ENCODE measurements around the gene CARD10. TPM values are rescaled to one million over a fixed set of nuclear protein-coding genes. Genes with fewer than 3 reads are reported as not detected.

The CARD10 gene
- total RNA-seq, 1 experiment from 2014 or later: 17.7 TPM

- Histone ChIP-seq H2AFZ (ENCODE audit: low read length) (no peak overlapping the region), H3K4me2 (ENCODE audit: insufficient read depth, insufficient read length, low read length) (peak overlapping the region; percentile 35), H2AK5ac (ENCODE audit: insufficient read length, low read length) (no peak overlapping the region), H3K14ac (ENCODE audit: insufficient read depth, low read length) (peak overlapping the region; percentile 40; the same call in 1 of the 2 replicates), H3K9me3 (ENCODE audit: control insufficient read depth, low read depth, low read length) (no peaks in the 10 kb centered on the region), H3K27ac (ENCODE audit: insufficient read length, low read depth, low read length) (no peak overlapping the region), H3K56ac (ENCODE audit: insufficient read length, low read depth, low read length) (no peak overlapping the region), H4K5ac (ENCODE audit: insufficient read length, low read depth, low read length) (no peak overlapping the region), H2BK5ac (ENCODE audit: insufficient read length, low read length) (no peak overlapping the region), H4K91ac (ENCODE audit: insufficient read length, low read depth, low read length) (no peak overlapping the region), H3K18ac (ENCODE audit: insufficient read length, low read depth, low read length) (peak overlapping the region; percentile 55), H4K20me1 (ENCODE audit: control insufficient read depth, insufficient read depth, insufficient read length) (no peaks in the 10 kb centered on the region), H3K79me2 (ENCODE audit: insufficient read depth, low read length) (no peaks in the 10 kb centered on the region), H3K4ac (ENCODE audit: low read depth, low read length) (no peak overlapping the region), H3K27me3 (ENCODE audit: insufficient read depth, low read length) (no peaks in the 10 kb centered on the region), H3K9ac (ENCODE audit: extremely low read depth, insufficient read length, low read length) (no peak overlapping the region), H3K79me1 (ENCODE audit: insufficient read depth, low read depth, low read length, poor library complexity, severe bottlenecking) (no peaks in the 10 kb centered on the region), H3K4me1 (ENCODE audit: insufficient read depth, low read length) (peaks cover 2% of the 10 kb centered on the region; the same call in 1 of the 2 replicates), H2BK15ac (ENCODE audit: low read depth, low read length) (no peak overlapping the region), H2BK12ac (ENCODE audit: insufficient read length, low read depth, low read length) (no peak overlapping the region), H3T11ph (ENCODE audit: low read length) (no peak overlapping the region), H2BK120ac (ENCODE audit: low read depth, low read length, poor library complexity, severe bottlenecking) (no peak overlapping the region), H2BK20ac (ENCODE audit: low read depth, low read length, poor library complexity, severe bottlenecking) (no peak overlapping the region), H3K23me2 (ENCODE audit: insufficient read length, low read depth, low read length, poor library complexity, severe bottlenecking) (peaks cover 4% of the 10 kb centered on the region), H4K8ac (replicated peaks; ENCODE audit: insufficient read length, low read depth, low read length) (no peak overlapping the region), H3K23ac (ENCODE audit: insufficient read length, low read depth, low read length) (no peak overlapping the region)
- DNase-seq: peak; percentile 91
- H3K4me3 Mint-ChIP-seq: peak overlapping the region; percentile 14 to 48; a peak in 3 of 5 replicates
- no CpG with 5 or more reads among the region's 11 CpGs for WGBS (ENCODE audit: extremely low coverage, insufficient read length, low lambda C conversion rate)
- no peak overlapping the region for H3K27ac Mint-ChIP-seq
- no peaks in the 10 kb centered on the region for H3K36me3 Mint-ChIP-seq (ENCODE audit: insufficient read depth in 1 of 3, low read depth in 3 of 3)
- H3K4me1 Mint-ChIP-seq: peaks cover 26 to 44% of the 10 kb centered on the region in 2 experiments
- peaks cover 6% of the 10 kb centered on the region; the same call in 1 of the 2 replicates for H3K27me3 Mint-ChIP-seq (ENCODE audit: low read depth)
- peak; percentile 87 for TF ChIP-seq CTCF (conservative IDR thresholded peaks at IDR 0.05)
- H3K9me3 Mint-ChIP-seq: no peaks in the 10 kb centered on the region; a peak in 2 of 5 replicates
These were observed 25.9 kb upstream of the CARD10 start for GRCh38 chr22:37544955-37545702.
